Measurements from ENCODE around the gene LDLRAD4. TPM values are rescaled to one million over a fixed set of nuclear protein-coding genes. Genes with fewer than 3 reads are reported as not detected.

LDLRAD4 gene
- total and polyA plus RNA-seq, 2 donors = 46.9 to 80.0 TPM

DNA sequence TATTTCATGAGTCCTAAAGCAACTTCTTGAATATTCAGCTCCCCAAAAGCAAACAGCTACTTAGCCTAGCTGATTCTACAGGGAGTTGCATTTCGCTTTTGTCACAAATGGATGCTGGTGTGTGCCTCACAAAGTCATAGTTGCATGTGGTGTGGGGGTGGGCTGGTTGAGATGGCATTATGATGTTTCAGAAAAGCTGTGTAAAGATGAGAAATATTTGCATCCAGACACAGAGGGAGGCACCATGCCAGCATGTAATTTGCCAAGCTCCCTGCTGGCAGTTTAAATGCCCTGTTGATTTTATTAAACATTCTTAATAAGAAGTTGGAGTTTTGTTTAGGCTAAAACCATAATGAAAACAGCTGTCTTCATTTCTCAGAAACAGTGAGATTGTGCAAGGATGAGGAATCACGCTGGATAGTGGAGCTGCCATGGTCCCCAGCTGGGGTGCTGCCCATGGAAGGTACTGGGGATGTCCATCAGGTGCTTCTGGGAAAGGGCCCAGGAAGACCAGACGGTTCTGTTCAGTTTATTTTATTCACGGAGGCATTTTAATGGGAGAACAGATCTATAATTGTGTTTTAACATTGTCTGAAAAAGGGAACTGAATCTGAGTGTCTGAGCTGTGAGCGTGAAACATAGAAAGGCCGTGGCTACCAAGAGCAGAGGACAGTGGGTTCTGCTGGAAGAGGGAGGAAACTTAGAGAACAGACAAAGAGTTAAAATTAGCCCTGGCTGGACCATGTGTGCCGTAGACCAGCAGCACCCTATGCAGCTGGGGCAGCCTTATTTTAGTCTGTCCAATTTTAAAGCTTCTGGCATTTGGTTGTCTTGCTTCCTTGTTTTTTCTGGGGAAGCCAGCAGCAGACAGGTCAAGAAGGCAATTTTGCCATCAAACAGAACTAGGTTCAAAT lies 330.7 kb downstream of the LDLRAD4 start:
- Histone ChIP-seq H3K4me1 (ENCODE audit: control insufficient read depth in 2 of 2, insufficient read depth in 2 of 2, low read length in 2 of 2) (peaks cover 2% of the 10 kb centered on the region in 2 donors), H3K36me3 (ENCODE audit: control insufficient read depth in 2 of 2, insufficient read depth in 2 of 2, low read length in 1 of 2) (peaks cover 29 to 48% of the 10 kb centered on the region in 2 donors), H3K4me3 (ENCODE audit: low read length in 2 of 2) (no peak overlapping the region), H3K27me3 (ENCODE audit: control insufficient read depth in 2 of 2, insufficient read depth in 1 of 2, low read length in 1 of 2) (no peaks in the 10 kb centered on the region), H3K27ac (ENCODE audit: low read depth in 1 of 2, low read length in 1 of 2) (no peak overlapping the region), H3K9me3 (ENCODE audit: control insufficient read depth in 2 of 2, insufficient read depth in 1 of 2, low read length in 1 of 2) (peaks cover 6 to 37% of the 10 kb centered on the region in 2 donors)
- no peak for DNase-seq (ENCODE audit: low read depth in 6 of 9, low spot score in 9 of 9)
- WGBS = 60% methylated on average over 7 of the region's 7 CpGs

GRCh38 chr18:13549880-13550232 lies 331.3 kb downstream of the LDLRAD4 start:
- no peak for DNase-seq (ENCODE audit: low read depth in 6 of 9, low spot score in 9 of 9)
- peaks cover 2% of the 10 kb centered on the region in 2 donors for H3K4me1 ChIP-seq (ENCODE audit: control insufficient read depth in 2 of 2, insufficient read depth in 2 of 2, low read length in 2 of 2)
- H3K27ac ChIP-seq (ENCODE audit: low read depth in 1 of 2, low read length in 1 of 2) = no peak overlapping the region
- no peak overlapping the region for H3K4me3 ChIP-seq (ENCODE audit: low read length in 2 of 2)
- peaks cover 25 to 41% of the 10 kb centered on the region in 2 donors for H3K36me3 ChIP-seq (ENCODE audit: control insufficient read depth in 2 of 2, insufficient read depth in 2 of 2, low read length in 1 of 2)
- H3K9me3 ChIP-seq (ENCODE audit: control insufficient read depth in 2 of 2, insufficient read depth in 1 of 2, low read length in 1 of 2) = peaks cover 6 to 33% of the 10 kb centered on the region in 2 donors
- WGBS = 21% methylated on average over 5 of the region's 5 CpGs
- H3K27me3 ChIP-seq (ENCODE audit: control insufficient read depth in 2 of 2, insufficient read depth in 1 of 2, low read length in 1 of 2) = no peaks in the 10 kb centered on the region

DNA sequence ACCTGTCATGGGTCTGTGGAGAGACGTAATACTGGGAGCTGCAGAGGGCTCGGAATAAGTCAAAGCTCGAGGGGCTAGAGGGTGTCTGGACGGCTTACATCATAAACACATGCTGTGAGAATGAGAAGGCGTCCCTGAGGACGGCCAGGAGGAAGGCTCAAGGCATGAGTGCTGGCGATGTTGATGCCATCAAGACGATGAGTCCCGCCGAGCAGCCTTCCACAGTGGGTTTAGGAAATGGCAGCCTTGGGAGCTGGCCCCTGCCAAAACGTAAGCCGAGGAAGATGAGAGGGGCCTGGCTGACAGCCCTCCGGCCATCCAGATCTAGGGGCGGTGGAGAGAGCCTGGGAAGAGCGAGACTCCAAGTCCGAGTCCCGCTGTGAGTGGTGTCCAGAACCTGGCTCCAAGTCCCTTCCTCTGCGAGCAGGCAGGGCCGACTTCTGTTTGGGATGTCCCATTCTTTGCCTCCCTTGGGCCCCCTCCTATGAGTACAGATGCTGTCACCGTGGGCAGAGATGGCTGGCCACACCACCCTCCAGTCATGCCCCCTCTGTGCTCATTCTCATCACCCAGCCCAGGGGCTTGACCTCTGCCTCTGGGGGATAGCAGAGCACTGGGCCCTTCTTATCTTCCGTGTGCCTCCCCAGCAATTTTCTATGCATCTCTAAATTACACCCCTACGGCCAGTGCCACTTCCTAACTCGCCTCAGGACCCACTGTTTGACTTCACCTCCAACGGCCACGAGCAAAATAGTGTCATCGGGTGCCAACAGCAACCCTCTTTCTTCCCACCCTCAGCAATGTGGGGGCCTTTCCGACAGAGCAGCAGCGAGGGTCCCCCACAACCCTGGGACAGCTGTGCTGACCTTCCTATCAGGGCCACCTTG lies 332.1 kb downstream of the LDLRAD4 start:
- Histone ChIP-seq H3K4me1 (ENCODE audit: control insufficient read depth in 2 of 2, insufficient read depth in 2 of 2, low read length in 2 of 2) (peaks cover 2% of the 10 kb centered on the region in 2 donors), H3K9me3 (ENCODE audit: control insufficient read depth in 2 of 2, insufficient read depth in 1 of 2, low read length in 1 of 2) (peaks cover 6 to 31% of the 10 kb centered on the region in 2 donors), H3K4me3 (ENCODE audit: low read length in 2 of 2) (no peak overlapping the region), H3K27ac (ENCODE audit: low read depth in 1 of 2, low read length in 1 of 2) (no peak overlapping the region), H3K36me3 (ENCODE audit: control insufficient read depth in 2 of 2, insufficient read depth in 2 of 2, low read length in 1 of 2) (peaks cover 18 to 34% of the 10 kb centered on the region in 2 donors), H3K27me3 (ENCODE audit: control insufficient read depth in 2 of 2, insufficient read depth in 1 of 2, low read length in 1 of 2) (no peaks in the 10 kb centered on the region)
- DNase-seq (ENCODE audit: low read depth in 6 of 9, low spot score in 9 of 9) = no peak
- 96% methylated on average over 28 of the region's 28 CpGs for WGBS

GRCh38 chr18:13551305-13551603 lies 332.7 kb downstream of the LDLRAD4 start:
- Histone ChIP-seq H3K27me3 (ENCODE audit: control insufficient read depth in 2 of 2, insufficient read depth in 1 of 2, low read length in 1 of 2) (no peaks in the 10 kb centered on the region), H3K9me3 (ENCODE audit: control insufficient read depth in 2 of 2, insufficient read depth in 1 of 2, low read length in 1 of 2) (peaks cover 4 to 25% of the 10 kb centered on the region in 2 donors), H3K4me1 (ENCODE audit: control insufficient read depth in 2 of 2, insufficient read depth in 2 of 2, low read length in 2 of 2) (peaks cover 2% of the 10 kb centered on the region in 2 donors), H3K4me3 (ENCODE audit: low read length in 2 of 2) (no peak overlapping the region), H3K27ac (ENCODE audit: low read depth in 1 of 2, low read length in 1 of 2) (no peak overlapping the region), H3K36me3 (ENCODE audit: control insufficient read depth in 2 of 2, insufficient read depth in 2 of 2, low read length in 1 of 2) (peaks cover 13 to 31% of the 10 kb centered on the region in 2 donors)
- DNase-seq (ENCODE audit: low read depth in 6 of 9, low spot score in 9 of 9) = no peak
- WGBS = 98% methylated on average over 5 of the region's 5 CpGs

DNA sequence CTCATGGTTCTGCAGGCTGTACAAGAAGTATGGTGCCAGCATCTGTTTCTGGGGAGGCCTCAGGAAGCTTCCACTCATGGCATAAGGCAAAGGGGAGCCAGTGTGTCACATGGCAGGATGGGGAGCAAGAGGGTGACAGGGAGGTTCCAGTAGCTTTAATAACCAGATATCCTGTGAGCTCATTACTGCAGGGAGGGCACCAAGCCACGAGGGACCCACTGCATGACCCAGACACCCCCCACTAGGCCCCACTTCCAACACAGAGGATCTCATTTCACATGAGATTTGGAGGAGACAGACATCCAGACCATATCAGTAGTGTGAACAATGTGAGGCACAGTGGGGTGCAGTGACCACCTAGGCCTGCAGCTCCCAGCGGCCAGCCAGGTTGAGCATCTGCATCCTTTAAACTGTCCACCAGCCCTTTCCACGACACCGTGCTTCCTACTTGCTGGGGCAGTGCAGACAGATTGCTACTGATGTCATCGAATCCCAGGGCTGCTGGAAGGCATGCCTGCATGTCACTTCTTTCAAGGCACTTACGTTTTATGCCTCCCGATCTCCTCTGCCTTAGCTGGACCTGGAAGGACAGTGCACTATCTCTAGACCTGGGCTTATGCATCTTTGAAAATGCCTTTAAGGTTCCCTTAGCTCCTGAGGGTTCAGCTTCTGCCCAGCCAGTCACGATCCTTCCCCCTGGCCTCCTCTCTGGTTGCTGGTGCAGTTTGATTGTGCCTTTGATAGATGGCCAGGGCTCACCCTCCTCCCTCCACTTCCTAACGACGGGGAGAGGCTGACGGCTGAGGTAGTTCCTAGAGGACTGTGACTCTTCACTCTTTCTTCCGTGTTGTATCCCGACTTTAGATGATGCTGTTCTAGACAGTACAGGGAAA lies 333.5 kb downstream of the LDLRAD4 start:
- Histone ChIP-seq H3K27ac (ENCODE audit: low read depth in 1 of 2, low read length in 1 of 2) (no peak overlapping the region), H3K36me3 (ENCODE audit: control insufficient read depth in 2 of 2, insufficient read depth in 2 of 2, low read length in 1 of 2) (peaks cover 13 to 27% of the 10 kb centered on the region in 2 donors), H3K4me3 (ENCODE audit: low read length in 2 of 2) (no peak overlapping the region), H3K4me1 (ENCODE audit: control insufficient read depth in 2 of 2, insufficient read depth in 2 of 2, low read length in 2 of 2) (peaks cover 2% of the 10 kb centered on the region in 2 donors), H3K27me3 (ENCODE audit: control insufficient read depth in 2 of 2, insufficient read depth in 1 of 2, low read length in 1 of 2) (no peaks in the 10 kb centered on the region), H3K9me3 (ENCODE audit: control insufficient read depth in 2 of 2, insufficient read depth in 1 of 2, low read length in 1 of 2) (peaks cover 4 to 16% of the 10 kb centered on the region in 2 donors)
- 76% methylated on average over 13 of the region's 13 CpGs for WGBS
- DNase-seq (ENCODE audit: low read depth in 6 of 9, low spot score in 9 of 9) = no peak

GRCh38 chr18:13553449-13553848 lies 334.9 kb downstream of the LDLRAD4 start:
- Histone ChIP-seq H3K27me3 (ENCODE audit: control insufficient read depth in 2 of 2, insufficient read depth in 1 of 2, low read length in 1 of 2) (no peaks in the 10 kb centered on the region), H3K4me3 (ENCODE audit: low read length in 2 of 2) (no peak overlapping the region), H3K4me1 (ENCODE audit: control insufficient read depth in 2 of 2, insufficient read depth in 2 of 2, low read length in 2 of 2) (peaks cover 7% of the 10 kb centered on the region in 2 donors), H3K27ac (ENCODE audit: low read depth in 1 of 2, low read length in 1 of 2) (no peak overlapping the region), H3K36me3 (ENCODE audit: control insufficient read depth in 2 of 2, insufficient read depth in 2 of 2, low read length in 1 of 2) (peaks cover 4 to 15% of the 10 kb centered on the region in 2 donors), H3K9me3 (ENCODE audit: control insufficient read depth in 2 of 2, insufficient read depth in 1 of 2, low read length in 1 of 2) (peaks cover 0 to 3% of the 10 kb centered on the region in 2 donors)
- no peak for DNase-seq (ENCODE audit: low read depth in 6 of 9, low spot score in 9 of 9)
- 98% methylated on average over 9 of the region's 9 CpGs for WGBS

- H3K9me3 ChIP-seq (ENCODE audit: control insufficient read depth in 2 of 2, insufficient read depth in 1 of 2, low read length in 1 of 2) = peaks cover 0 to 2% of the 10 kb centered on the region in 2 donors
- H3K27ac ChIP-seq (ENCODE audit: low read depth in 1 of 2, low read length in 1 of 2) = no peak overlapping the region
- H3K27me3 ChIP-seq (ENCODE audit: control insufficient read depth in 2 of 2, insufficient read depth in 1 of 2, low read length in 1 of 2) = no peaks in the 10 kb centered on the region
- peaks cover 4 to 9% of the 10 kb centered on the region in 2 donors for H3K36me3 ChIP-seq (ENCODE audit: control insufficient read depth in 2 of 2, insufficient read depth in 2 of 2, low read length in 1 of 2)
- H3K4me1 ChIP-seq (ENCODE audit: control insufficient read depth in 2 of 2, insufficient read depth in 2 of 2, low read length in 2 of 2) = peaks cover 5 to 20% of the 10 kb centered on the region in 2 donors
- no peak for DNase-seq (ENCODE audit: low read depth in 6 of 9, low spot score in 9 of 9)
- 98% methylated on average over 2 of the region's 2 CpGs for WGBS
- no peak overlapping the region for H3K4me3 ChIP-seq (ENCODE audit: low read length in 2 of 2)
Measured at GRCh38 chr18:13555192-13555591, 336.6 kb downstream of the LDLRAD4 start.

DNA sequence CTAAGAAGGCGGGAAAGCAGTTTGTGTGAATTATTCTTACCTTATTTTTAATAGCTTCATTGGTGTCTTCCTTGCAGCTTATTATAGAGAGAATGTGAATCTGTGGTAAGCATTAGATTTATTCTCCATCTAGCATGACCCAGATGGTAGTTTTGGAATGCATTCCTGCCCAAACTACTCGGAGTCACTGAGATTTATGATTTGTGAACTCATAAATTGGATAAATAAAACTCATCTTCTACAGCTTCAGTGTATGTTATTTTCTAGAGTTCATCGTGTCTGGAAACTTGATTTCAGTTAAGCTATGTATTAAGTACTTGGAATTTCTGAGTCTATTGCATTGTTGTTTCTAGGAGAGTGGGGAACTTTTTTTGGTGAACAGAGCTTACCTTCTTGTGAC lies 337.3 kb downstream of the LDLRAD4 start:
- 82% methylated on average over 3 of the region's 3 CpGs for WGBS
- H3K9me3 ChIP-seq (ENCODE audit: control insufficient read depth in 2 of 2, insufficient read depth in 1 of 2, low read length in 1 of 2) = no peaks in the 10 kb centered on the region
- H3K27ac ChIP-seq (ENCODE audit: low read depth in 1 of 2, low read length in 1 of 2) = no peak overlapping the region
- H3K4me1 ChIP-seq (ENCODE audit: control insufficient read depth in 2 of 2, insufficient read depth in 2 of 2, low read length in 2 of 2) = peaks cover 5 to 26% of the 10 kb centered on the region in 2 donors
- no peak overlapping the region for H3K4me3 ChIP-seq (ENCODE audit: low read length in 2 of 2)
- H3K27me3 ChIP-seq (ENCODE audit: control insufficient read depth in 2 of 2, insufficient read depth in 1 of 2, low read length in 1 of 2) = no peaks in the 10 kb centered on the region
- peaks cover 4 to 8% of the 10 kb centered on the region in 2 donors for H3K36me3 ChIP-seq (ENCODE audit: control insufficient read depth in 2 of 2, insufficient read depth in 2 of 2, low read length in 1 of 2)
- no peak for DNase-seq (ENCODE audit: low read depth in 6 of 9, low spot score in 9 of 9)
